Loucy (cell line): Measurements from ENCODE around the gene ZNHIT1.

ENCODE experiments used
- H2AFZ ChIP-seq: fragments of 200-600 bp; sonication (generic); 2 replicates; pipeline ENCODE4 v1.6.0; 2016; ENCODE audit warnings: antibody characterized with exemption, mild to moderate bottlenecking, low read length, moderate library complexity
- H3F3A ChIP-seq: fragments of 200-600 bp; 2 replicates; pipeline ENCODE4 v1.6.0; 2016; ENCODE audit warnings: antibody characterized with exemption, low read depth, mild to moderate bottlenecking
- H3K27me3 ChIP-seq: fragments of 200-600 bp; sonication (generic); 2 replicates; pipeline ENCODE4 v1.6.1; 2014; ENCODE audit warnings: low read length, mild to moderate bottlenecking; ENCODE audit not compliant: insufficient read depth, poor library complexity, severe bottlenecking
- H3K36me3 ChIP-seq: fragments of 200-600 bp; sonication (generic); 2 replicates; pipeline ENCODE4 v1.6.1; 2016; ENCODE audit warnings: low read length; ENCODE audit not compliant: insufficient read depth
- H3K4me1 ChIP-seq: fragments of 200-600 bp; sonication (generic); 2 replicates; pipeline ENCODE4 v1.5.1; 2014; ENCODE audit warnings: low read length, mild to moderate bottlenecking; ENCODE audit not compliant: insufficient read depth, poor library complexity, severe bottlenecking
- H3K4me2 ChIP-seq: fragments of 200-600 bp; sonication (generic); 2 replicates; pipeline ENCODE4 v1.6.0; 2014; ENCODE audit warnings: antibody characterized with exemption, low read length, low read depth, mild to moderate bottlenecking; ENCODE audit not compliant: poor library complexity, severe bottlenecking
- H3K4me3 ChIP-seq: fragments of 200-600 bp; sonication (generic); 2 replicates; pipeline ENCODE4 v1.5.1; 2014; ENCODE audit warnings: low read length, mild to moderate bottlenecking, mixed read lengths; ENCODE audit not compliant: poor library complexity, severe bottlenecking
- H3K79me2 ChIP-seq: fragments of 200-600 bp; sonication (generic); 2 replicates; pipeline ENCODE4 v1.6.1; 2014; ENCODE audit warnings: low read length; ENCODE audit not compliant: insufficient read depth
- H3K9ac ChIP-seq: fragments of 200-600 bp; sonication (generic); 2 replicates; pipeline ENCODE4 v1.6.0; 2014; ENCODE audit warnings: mild to moderate bottlenecking, low read depth, low read length, moderate library complexity; ENCODE audit not compliant: poor library complexity, severe bottlenecking
- H3K9me2 ChIP-seq: fragments of 200-600 bp; sonication (generic); replicated peaks from 2 replicates; pipeline ENCODE4 v1.6.1; 2016; ENCODE audit warnings: low read depth, low read length, mixed read lengths
- H3K9me3 ChIP-seq: fragments of 200-600 bp; sonication (generic); 2 replicates; pipeline ENCODE4 v1.6.1; 2014; ENCODE audit warnings: mild to moderate bottlenecking, antibody characterized with exemption, low read length, low read depth; ENCODE audit not compliant: insufficient read depth
- H4K20me1 ChIP-seq: fragments of 200-600 bp; sonication (generic); 2 replicates; pipeline ENCODE4 v1.6.0; 2014; ENCODE audit warnings: antibody characterized with exemption, low read length, mild to moderate bottlenecking; ENCODE audit not compliant: insufficient read depth, poor library complexity, severe bottlenecking
- CTCF ChIP-seq: fragments of 200-600 bp; sonication (generic); conservative IDR thresholded peaks from 2 replicates; pipeline ENCODE4 v1.5.1; 2014; ENCODE audit warnings: mild to moderate bottlenecking, antibody characterized with exemption, low read length
- EZH2phosphoT487 ChIP-seq: fragments of 200-600 bp; IDR thresholded peaks from 2 replicates; pipeline ENCODE4 v1.6.1; 2018; ENCODE audit warnings: antibody characterized with exemption, mild to moderate bottlenecking, moderate library complexity, borderline replicate concordance

Gene ZNHIT1

GRCh38 chr7:101200504-101200861 lies 17.5 kb upstream of the ZNHIT1 start:
- H3K4me3 ChIP-seq: no peak overlapping the region
- H3K36me3 ChIP-seq: no peaks in the 10 kb centered on the region
- H3K79me2 ChIP-seq: no peaks in the 10 kb centered on the region
- H3K4me1 ChIP-seq: no peaks in the 10 kb centered on the region
- H3K4me2 ChIP-seq: no peak overlapping the region
- no peaks in the 10 kb centered on the region for H3K9me3 ChIP-seq
- no peaks in the 10 kb centered on the region for H3K9me2 ChIP-seq
- H3K9ac ChIP-seq: no peak overlapping the region
- no peaks in the 10 kb centered on the region for H3F3A ChIP-seq
- TF ChIP-seq EZH2phosphoT487: no peak
- no peak for TF ChIP-seq CTCF
- no peaks in the 10 kb centered on the region for H3K27me3 ChIP-seq
- no peaks in the 10 kb centered on the region for H4K20me1 ChIP-seq
- H2AFZ ChIP-seq: no peak overlapping the region

DNA sequence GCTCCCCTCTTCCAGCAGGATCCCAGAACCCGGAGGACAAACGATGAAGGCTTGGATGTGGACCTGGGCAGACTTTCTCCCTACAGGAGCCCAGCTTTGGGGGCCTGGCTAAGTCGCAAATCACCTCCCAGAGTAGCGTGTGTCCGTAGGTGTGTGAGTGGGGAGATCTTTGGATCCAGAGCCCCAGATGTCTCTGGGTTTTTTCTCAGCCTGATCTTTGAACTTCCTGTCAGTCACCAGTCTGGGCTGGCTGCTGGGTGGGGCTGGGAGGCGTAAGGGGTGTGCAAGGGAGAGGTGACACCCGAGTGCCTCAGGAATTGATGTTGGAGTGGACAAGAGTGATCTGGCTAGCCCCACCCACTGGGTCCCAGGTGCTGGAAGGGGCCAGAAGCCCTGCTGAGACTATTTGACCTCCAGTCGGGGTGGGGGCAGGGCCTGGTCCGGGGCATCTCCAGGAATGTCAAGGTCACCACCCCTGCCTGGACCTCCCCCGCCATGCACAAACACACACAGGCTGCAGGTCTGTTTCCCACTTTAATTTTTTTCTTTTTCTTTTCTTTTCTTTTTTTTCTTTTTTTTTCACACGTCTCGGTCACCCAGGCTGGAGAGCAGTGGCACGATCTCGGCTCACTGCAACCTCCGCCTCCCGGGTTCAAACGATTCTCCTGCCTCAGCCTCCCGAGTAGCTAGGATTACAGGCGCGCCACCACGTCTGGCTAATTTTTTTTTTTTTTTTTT lies 16.9 kb upstream of the ZNHIT1 start, which contains the start of gene MOGAT3:
TSS of gene MOGAT3 (minus strand) at position 175 of the 738 bp plus-strand sequence. CDS start 182 bp downstream, outside the sequence.
- Histone ChIP-seq H3K79me2 (no peaks in the 10 kb centered on the region), H4K20me1 (no peaks in the 10 kb centered on the region), H3K9me2 (no peaks in the 10 kb centered on the region), H3K36me3 (no peaks in the 10 kb centered on the region), H3K4me1 (no peaks in the 10 kb centered on the region), H3K4me2 (no peak within 1 kb of the TSS), H3K9ac (no peak within 1 kb of the TSS), H3K27me3 (no peaks in the 10 kb centered on the region), H3K9me3 (no peaks in the 10 kb centered on the region), H2AFZ (no peak within 1 kb of the TSS), H3K4me3 (no peak within 1 kb of the TSS), H3F3A (no peaks in the 10 kb centered on the region)
- no peak for TF ChIP-seq EZH2phosphoT487
- TF ChIP-seq CTCF: no peak

DNA sequence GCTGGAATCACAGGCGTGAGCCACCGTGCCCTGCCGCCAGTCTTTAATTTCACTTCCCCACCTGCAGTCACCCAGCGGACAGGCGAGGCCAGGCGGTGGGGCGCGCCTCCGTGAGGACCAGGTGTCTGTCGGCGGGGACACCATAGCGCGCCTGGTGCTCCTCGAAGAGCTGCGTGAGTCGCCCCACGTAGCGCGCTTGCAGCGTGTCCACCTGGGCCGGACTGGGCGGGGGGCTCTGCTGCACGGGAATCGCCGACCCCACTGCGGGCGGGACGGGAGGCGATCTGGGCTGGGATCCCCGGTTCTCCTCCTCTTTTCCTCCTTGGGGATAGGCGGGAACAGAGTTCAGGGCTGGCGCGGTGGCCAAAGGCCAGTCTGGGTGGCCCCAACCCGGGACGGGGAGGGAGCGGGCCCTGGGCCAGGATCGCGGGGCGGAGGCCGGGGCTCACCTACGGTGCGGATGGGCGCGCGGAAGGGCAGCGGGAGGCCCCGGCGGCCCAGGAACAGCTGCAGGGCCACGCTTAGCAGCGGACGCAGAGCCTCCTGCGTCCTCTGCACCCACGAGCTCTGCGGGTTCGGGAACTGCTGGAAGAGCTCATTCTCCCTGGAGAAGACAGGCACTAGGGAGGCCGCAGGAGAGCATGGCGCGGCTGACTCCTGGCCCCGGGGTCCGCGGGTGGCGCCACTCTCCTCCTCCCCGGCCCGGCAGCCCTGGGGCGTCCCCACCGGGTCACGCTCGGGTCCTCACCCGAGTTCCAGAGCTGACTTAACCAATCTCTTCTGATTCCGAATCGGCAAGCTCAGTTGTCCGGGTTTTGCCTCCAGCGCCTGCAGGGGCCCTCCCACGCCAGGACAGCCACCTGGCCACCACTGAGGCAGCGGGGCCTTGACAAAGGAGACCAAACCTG lies 16.0 kb upstream of the ZNHIT1 start:
- no peaks in the 10 kb centered on the region for H3K4me1 ChIP-seq
- no peak overlapping the region for H3K9ac ChIP-seq
- no peak overlapping the region for H2AFZ ChIP-seq
- no peaks in the 10 kb centered on the region for H3F3A ChIP-seq
- H3K4me2 ChIP-seq: no peak overlapping the region
- no peaks in the 10 kb centered on the region for H3K36me3 ChIP-seq
- H3K9me2 ChIP-seq: no peaks in the 10 kb centered on the region
- H4K20me1 ChIP-seq: no peaks in the 10 kb centered on the region
- no peak overlapping the region for H3K4me3 ChIP-seq
- no peak for TF ChIP-seq EZH2phosphoT487
- no peak for TF ChIP-seq CTCF
- H3K79me2 ChIP-seq: no peaks in the 10 kb centered on the region
- H3K9me3 ChIP-seq: no peaks in the 10 kb centered on the region
- no peaks in the 10 kb centered on the region for H3K27me3 ChIP-seq
